ENCODE results near the gene EVL. TPM values are rescaled to one million over a fixed set of nuclear protein-coding genes. Genes with fewer than 3 reads are reported as not detected.
A peak's percentile ranks its signal among the peaks of the same experiment; 100 is the strongest.

The EVL gene
- total RNA-seq, 4 donors from 2014 or later: 22.8 to 86.4 (median 45.2) TPM

- Histone ChIP-seq H3K27ac (no peak overlapping the region), H3K27me3 (no peaks in the 10 kb centered on the region), H3K36me3 (no peaks in the 10 kb centered on the region), H3K4me3 (no peak overlapping the region), H3K9me3 (no peaks in the 10 kb centered on the region), H3K4me1 (peaks cover 0 to 3% (median 0%) of the 10 kb centered on the region in 4 donors)
- intact Hi-C loops (cut with DNase I; ENCODE audit: low total_unique reads) (no loop called here), in situ Hi-C loops (cut with MboI; ENCODE audit: low pct_ligation_motif_present in 1 of 4, low pct_unique_long_range_greater_than_20kb in 1 of 4, low sequenced_read_pairs in 3 of 4) (loop anchor here in 2 of 4 donors (10.0 to 25.0 kb wide), 2 partner anchors 130 to 132 kb away; no protein-coding TSS in a partner anchor)
- no peak for DNase-seq
- TF ChIP-seq POLR2A (IDR thresholded peaks at IDR 0.05) (no peak), POLR2AphosphoS5 (IDR thresholded peaks at IDR 0.05) (no peak), EP300 (IDR thresholded peaks at IDR 0.05; ENCODE audit: low read depth) (no peak), CTCF (IDR thresholded peaks at IDR 0.05) (no peak)
- 80 to 95% methylated on average over 2 to 9 of the region's 10 CpGs for WGBS, 2 donors (ENCODE audit: low coverage in 1 of 2)
Observed at GRCh38 chr14:100117026-100117425, 51.8 kb downstream of the EVL start.

- Histone ChIP-seq H3K27ac (no peak overlapping the region), H3K4me3 (no peak overlapping the region), H3K4me1 (peaks cover 0 to 3% (median 0%) of the 10 kb centered on the region in 4 donors), H3K27me3 (no peaks in the 10 kb centered on the region), H3K9me3 (no peaks in the 10 kb centered on the region), H3K36me3 (no peaks in the 10 kb centered on the region)
- intact Hi-C loops (cut with DNase I; ENCODE audit: low total_unique reads) (no loop called here), in situ Hi-C loops (cut with MboI; ENCODE audit: low pct_ligation_motif_present in 1 of 4, low pct_unique_long_range_greater_than_20kb in 1 of 4, low sequenced_read_pairs in 3 of 4) (loop anchor here in 2 of 4 donors (10.0 to 25.0 kb wide), 2 partner anchors 131 to 133 kb away; no protein-coding TSS in a partner anchor)
- 73 to 82% methylated on average over 2 to 14 of the region's 14 CpGs for WGBS, 2 donors (ENCODE audit: low coverage in 1 of 2)
- peak; percentile 65 for DNase-seq
- TF ChIP-seq POLR2AphosphoS5 (IDR thresholded peaks at IDR 0.05) (peak in 1 of 3 donors; percentile 22), POLR2A (IDR thresholded peaks at IDR 0.05) (no peak)
Observed at GRCh38 chr14:100117633-100118395, 52.6 kb downstream of the EVL start.

GRCh38 chr14:100118396-100119011 is 53.3 kb downstream of the EVL start:
- Histone ChIP-seq H3K36me3 (no peaks in the 10 kb centered on the region), H3K27me3 (no peaks in the 10 kb centered on the region), H3K4me1 (peaks cover 0 to 3% (median 0%) of the 10 kb centered on the region in 4 donors), H3K9me3 (no peaks in the 10 kb centered on the region), H3K4me3 (no peak overlapping the region), H3K27ac (no peak overlapping the region)
- DNase-seq: no peak
- 86% methylated on average over 7 of the region's 7 CpGs; no CpG with 5 or more reads in 1 of the 2 donors for WGBS, 2 donors (ENCODE audit: low coverage in 1 of 2)
- intact Hi-C loops (cut with DNase I; ENCODE audit: low total_unique reads) (no loop called here), in situ Hi-C loops (cut with MboI; ENCODE audit: low pct_ligation_motif_present in 1 of 4, low pct_unique_long_range_greater_than_20kb in 1 of 4, low sequenced_read_pairs in 3 of 4) (loop anchor here in 2 of 4 donors (10.0 to 25.0 kb wide), 2 partner anchors 131 to 134 kb away; no protein-coding TSS in a partner anchor)
- TF ChIP-seq CTCF (IDR thresholded peaks at IDR 0.05) (no peak), POLR2A (IDR thresholded peaks at IDR 0.05) (no peak)

GRCh38 chr14:100119251-100119650 is 54.0 kb downstream of the EVL start:
- intact Hi-C loops (cut with DNase I; ENCODE audit: low total_unique reads): no loop called here

More at GRCh38 chr14:100119251-100119650, 54.0 kb downstream of the EVL start:
- DNase-seq: no peak
- Histone ChIP-seq H3K4me3 (no peak overlapping the region), H3K9me3 (no peaks in the 10 kb centered on the region), H3K27me3 (no peaks in the 10 kb centered on the region), H3K36me3 (no peaks in the 10 kb centered on the region), H3K4me1 (peaks cover 0 to 3% (median 0%) of the 10 kb centered on the region in 4 donors), H3K27ac (no peak overlapping the region)
- TF ChIP-seq POLR2A (IDR thresholded peaks at IDR 0.05): no peak
- TF ChIP-seq CTCF (IDR thresholded peaks at IDR 0.05): no peak
- no peak for TF ChIP-seq EP300 (IDR thresholded peaks at IDR 0.05; ENCODE audit: low read depth)
- no peak for TF ChIP-seq POLR2AphosphoS5 (IDR thresholded peaks at IDR 0.05)
- WGBS, 2 donors (ENCODE audit: low coverage in 1 of 2): 97% methylated on average over 8 of the region's 8 CpGs; no CpG with 5 or more reads in 1 of the 2 donors
- in situ Hi-C loops (cut with MboI; ENCODE audit: low pct_ligation_motif_present in 1 of 4, low pct_unique_long_range_greater_than_20kb in 1 of 4, low sequenced_read_pairs in 3 of 4): loop anchor here in 2 of 4 donors (10.0 to 25.0 kb wide), 2 partner anchors 132 to 134 kb away; no protein-coding TSS in a partner anchor
